Endothelial cell of umbilical vein (primary cell): ENCODE data around the gene MAML2. TPM values are rescaled to one million over a fixed set of nuclear protein-coding genes. Genes with fewer than 3 reads are reported as not detected.

Experiments
- BruUV-seq: library from RNA; stranded (reverse); fragments of 400-500 nt; replicated peaks from 2 replicates; lab custom pipeline; 2021; lab: Mats Ljungman, UMichigan
- CTCF ChIA-PET: fragments of 300-600, 350-600 bp; sonication (Branson Sonifier 250); formaldehyde crosslinking; loops from one replicate; lab custom pipeline; 2021; ENCODE audit warnings: antibody characterized with exemption, inconsistent platforms; lab: Charles Lee
- POLR2A ChIA-PET: fragments of 300-600, 350-600 bp; sonication (Branson Sonifier 250); formaldehyde crosslinking; loops from one replicate; lab custom pipeline; 2021; ENCODE audit warnings: antibody characterized with exemption, inconsistent platforms; lab: Charles Lee
- DNase-seq: peaks from one replicate; pipeline ENCODE4 v3.0.0-alpha.2; 2011; ENCODE audit warnings: low read depth, low spot score
- FAIRE-seq: peaks from 2 replicates; lab custom pipeline; 2011; peaks lifted over from hg19 to GRCh38; lab: Jason Lieb, UNC
- H2AFZ ChIP-seq: 2 replicates; pipeline ENCODE4 v1.6.0; 2012; ENCODE audit warnings: low read depth, low read length, control low read depth, inconsistent platforms
- H3K27ac ChIP-seq: 2 replicates; pipeline ENCODE4 v1.5.1; 2011; ENCODE audit warnings: low read depth, mild to moderate bottlenecking, control low read depth, low read length, moderate library complexity; ENCODE audit not compliant: insufficient read depth
- H3K27me3 ChIP-seq, 2 experiments: 2 replicates each; pipeline versions ENCODE4 v1.6.0 to v1.6.1; 2011; ENCODE audit warnings: low read length in 2 of 2, mixed read lengths in 1 of 2; ENCODE audit not compliant: control insufficient read depth in 2 of 2, insufficient read depth in 2 of 2
- H3K36me3 ChIP-seq, 2 experiments: 2 replicates in 1 of 2; 3 replicates in 1 of 2; pipeline ENCODE4 v1.5.1; 2011; ENCODE audit warnings: low read length in 2 of 2, mild to moderate bottlenecking in 1 of 2, moderate library complexity in 1 of 2; ENCODE audit not compliant: control insufficient read depth in 2 of 2, insufficient read depth in 2 of 2; ENCODE audit errors: extremely low read depth in 1 of 2
- H3K4me1 ChIP-seq: 3 replicates; pipeline ENCODE4 v1.5.1; 2011; ENCODE audit warnings: mild to moderate bottlenecking, low read length; ENCODE audit not compliant: control insufficient read depth, insufficient read depth; ENCODE audit errors: extremely low read depth
- H3K4me2 ChIP-seq: 2 replicates; pipeline ENCODE4 v1.6.1; 2011; ENCODE audit warnings: low read length, control low read depth, mixed read lengths; ENCODE audit not compliant: insufficient read depth
- H3K4me3 ChIP-seq, 3 experiments: fragments of 200-600 bp in 1 of 3; sonication (generic), shearing (Covaris generic) in 1 of 3; replicated peaks in 1 of 3; 2 replicates each; pipeline ENCODE4 v1.5.1; 2011 to 2016; ENCODE audit warnings: control low read depth in 3 of 3, low read length in 3 of 3, mild to moderate bottlenecking in 2 of 3, inconsistent platforms in 1 of 3, low read depth in 1 of 3, moderate library complexity in 1 of 3; ENCODE audit not compliant: insufficient read depth in 1 of 3
- H3K79me2 ChIP-seq: 2 replicates; pipeline ENCODE4 v1.6.0; 2012; ENCODE audit warnings: low read length, inconsistent platforms; ENCODE audit not compliant: control insufficient read depth, insufficient read depth
- H3K9ac ChIP-seq: replicated peaks from 2 replicates; pipeline ENCODE3; 2011; ENCODE audit warnings: low read length, control low read depth; ENCODE audit not compliant: insufficient read depth; ENCODE audit errors: extremely low read depth
- H3K9me1 ChIP-seq: replicated peaks from 3 replicates; pipeline ENCODE4 v1.6.0; 2011; ENCODE audit warnings: mild to moderate bottlenecking, low read length; ENCODE audit not compliant: control insufficient read depth, insufficient read depth; ENCODE audit errors: extremely low read depth
- H3K9me3 ChIP-seq: replicated peaks from 2 replicates; pipeline ENCODE4 v1.5.1; 2012; ENCODE audit warnings: low read length, inconsistent platforms; ENCODE audit not compliant: control insufficient read depth, insufficient read depth
- H4K20me1 ChIP-seq: replicated peaks from 2 replicates; pipeline ENCODE3; 2011; ENCODE audit warnings: mild to moderate bottlenecking, low read length; ENCODE audit not compliant: control insufficient read depth, insufficient read depth; ENCODE audit errors: extremely low read depth
- CTCF ChIP-seq, 2 donors: IDR thresholded peaks; 1 replicate in 1 of 2; 2 replicates in 1 of 2; pipeline ENCODE4 v1.5.1; 2011; ENCODE audit warnings: low read length in 2 of 2, mild to moderate bottlenecking in 2 of 2, moderate library complexity in 2 of 2, control low read depth in 1 of 2, inconsistent platforms in 1 of 2, low read depth in 1 of 2; ENCODE audit not compliant: insufficient read depth in 1 of 2; ENCODE audit errors: extremely low read depth in 1 of 2
- EZH2 ChIP-seq: IDR thresholded peaks from 2 replicates; pipeline ENCODE4 v1.6.1; 2012; ENCODE audit warnings: borderline replicate concordance, low read depth, mild to moderate bottlenecking, moderate library complexity, low read length, inconsistent platforms; ENCODE audit not compliant: severe bottlenecking
- FOS ChIP-seq: IDR thresholded peaks from 2 replicates; pipeline ENCODE4 v1.6.1; 2011; ENCODE audit warnings: mild to moderate bottlenecking, low read length, moderate library complexity, borderline replicate concordance; ENCODE audit not compliant: insufficient read depth
- GATA2 ChIP-seq: IDR thresholded peaks from 2 replicates; pipeline ENCODE4 v1.7.0; 2011; ENCODE audit warnings: low read depth, mild to moderate bottlenecking, moderate library complexity, mixed read lengths, low read length; ENCODE audit not compliant: insufficient read length, insufficient read depth
- JUN ChIP-seq: IDR thresholded peaks from 2 replicates; pipeline ENCODE4 v1.6.1; 2011; ENCODE audit warnings: borderline replicate concordance, low read depth; ENCODE audit not compliant: insufficient read length, insufficient read depth
- MAX ChIP-seq: IDR thresholded peaks from 2 replicates; pipeline ENCODE4 v1.6.1; 2011; ENCODE audit not compliant: insufficient read depth, insufficient read length
- MYC ChIP-seq: IDR thresholded peaks from one replicate; pipeline ENCODE4 v1.6.1; 2011; ENCODE audit warnings: mild to moderate bottlenecking, low read depth, low read length
- POLR2A ChIP-seq: IDR thresholded peaks from 2 replicates; pipeline ENCODE4 v1.6.1; 2012; ENCODE audit warnings: low read depth, mild to moderate bottlenecking, control low read depth, low read length
- POLR2AphosphoS5 ChIP-seq: IDR thresholded peaks from 2 replicates; pipeline ENCODE4 v1.6.1; 2012; ENCODE audit warnings: low read depth, mild to moderate bottlenecking, control low read depth, low read length, moderate library complexity; ENCODE audit not compliant: insufficient read depth
- dilution Hi-C: fragments of 300-500 bp; cut with MboI; formaldehyde crosslinking; loops from one replicate; pipeline ENCODE4 v1.15.0; 2019; ENCODE audit warnings: low sequenced_read_pairs; ENCODE audit not compliant: extremely low pct_ligation_motif_present
- intact Hi-C: fragments of 100-400 bp; cut with micrococcal nuclease; formaldehyde crosslinking; loops from one replicate; pipeline ENCODE4 v1.10.0; 2022
- polyA plus RNA-seq, 4 experiments: library from polyadenylated mRNA; depleted of rRNA in 3 of 4; stranded (reverse) in 3 of 4; unstranded in 1 of 4; fragments of >200 nt; gene quantifications; 2 replicates each; pipeline versions ENCODE4 v1.2.1 to v1.2.3, GENCODE V29; 2011 to 2012; ENCODE audit warnings: missing spikeins in 1 of 4
- total RNA-seq: library from RNA; stranded (reverse); gene quantifications from 2 replicates; pipeline ENCODE4 v1.2.3, GENCODE V29; 2021

Gene MAML2
- total and polyA plus RNA-seq, 2 donors (not counting 3 experiments of a cell fraction or from before 2014, with no cell fraction given), result 12.4 to 16.8 TPM

- Histone ChIP-seq H3K27me3 (no peaks in the 10 kb centered on the region), H2AFZ (no peak overlapping the region), H3K9me3 (no peaks in the 10 kb centered on the region), H3K9me1 (no peaks in the 10 kb centered on the region), H3K36me3 (peaks cover 0 to 2% of the 10 kb centered on the region in 2 experiments), H3K9ac (no peak overlapping the region), H3K4me1 (no peaks in the 10 kb centered on the region), H3K79me2 (no peaks in the 10 kb centered on the region), H3K27ac (no peak overlapping the region), H3K4me2 (no peak overlapping the region), H3K4me3 (no peak overlapping the region), H4K20me1 (no peaks in the 10 kb centered on the region)
- TF ChIP-seq FOS, result no peak
- TF ChIP-seq MAX, result no peak
- TF ChIP-seq EZH2, result no peak
- no peak for TF ChIP-seq MYC
- TF ChIP-seq CTCF (IDR thresholded peaks at IDR 0.05; ENCODE audit: extremely low read depth in 1 of 2, insufficient read depth in 1 of 2, low read depth in 1 of 2, low read length in 2 of 2), result no peak
- TF ChIP-seq GATA2, result no peak
- TF ChIP-seq POLR2AphosphoS5, result no peak
- no peak for TF ChIP-seq POLR2A
- no peak for TF ChIP-seq JUN
- no TSS peak for BruUV-seq
- intact Hi-C loops (no loop called here), dilution Hi-C loops (no loop called here)
- no peak for DNase-seq
- ChIA-PET POLR2A (no interaction called here), CTCF (interaction anchor here (1.1 to 1.9 kb wide), 4 partner anchors 59 to 298 kb away, joined by 3 to 4 read pairs (median 3); partner anchors contain the start of gene MAML2)
- FAIRE-seq, result no peak
These were observed 246.6 kb downstream of the MAML2 start for GRCh38 chr11:96096360-96096759.
